Cerebellar nuclear complex (tissue), 1 donor: ENCODE measurements around the gene SRGAP1.

Source experiments
- DNase-seq, 2 experiments: peaks; one replicate each; lab custom pipeline; 2025; lab: John Stamatoyannopoulos, UW

Gene SRGAP1

DNA sequence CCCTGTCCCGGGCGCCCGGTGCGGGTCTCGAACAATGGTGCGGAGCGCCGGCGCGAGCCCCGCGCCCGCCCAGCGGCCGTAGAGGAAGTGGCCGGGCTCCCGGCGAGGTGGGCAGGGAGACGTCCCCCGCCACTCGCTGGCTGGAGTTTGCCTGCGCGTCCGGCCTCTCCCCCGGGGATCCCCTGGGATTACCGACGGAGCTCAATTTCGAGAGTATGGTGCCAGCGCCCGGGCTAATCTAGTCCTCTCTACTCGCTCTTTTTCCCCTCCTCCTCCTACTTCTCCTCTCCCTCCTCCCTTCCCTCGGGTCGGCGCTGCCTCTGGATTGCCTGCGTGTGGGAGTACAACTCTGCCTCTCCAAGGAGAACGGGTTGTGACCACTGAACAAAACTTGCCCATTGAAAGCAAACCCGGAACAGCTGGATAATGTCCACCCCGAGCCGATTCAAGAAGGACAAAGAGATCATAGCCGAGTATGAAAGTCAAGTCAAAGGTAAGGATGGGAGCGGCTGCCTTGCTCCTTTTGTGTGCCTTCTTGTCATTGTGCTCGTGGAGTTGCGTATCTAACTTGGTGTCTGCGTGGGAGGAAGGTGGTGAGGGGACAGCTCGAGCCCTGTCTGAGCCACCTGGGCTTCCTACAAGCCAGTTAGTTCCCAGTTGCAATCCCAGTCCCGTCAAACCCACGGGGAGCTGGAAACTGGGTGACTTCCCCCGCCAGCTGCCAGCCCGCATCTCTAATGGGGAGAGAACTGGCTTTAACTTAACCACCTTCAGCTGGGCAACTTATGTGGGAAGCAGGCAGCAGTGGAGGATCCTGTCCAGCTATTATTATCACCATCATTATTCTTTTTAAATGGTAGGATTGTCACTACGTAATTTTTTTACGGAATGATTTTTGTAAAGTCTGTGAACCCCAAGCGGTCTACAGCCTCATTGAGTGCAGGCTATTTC, at the start of gene SRGAP1:
TSS of gene SRGAP1 (plus strand) at position 310 of the 951 bp plus-strand sequence. CDS start at position 427, 117 bp downstream.
- no peak for DNase-seq

- no peak for DNase-seq
Measured at GRCh38 chr12:63795032-63795687, 49.3 kb upstream of the SRGAP1 start.

DNA sequence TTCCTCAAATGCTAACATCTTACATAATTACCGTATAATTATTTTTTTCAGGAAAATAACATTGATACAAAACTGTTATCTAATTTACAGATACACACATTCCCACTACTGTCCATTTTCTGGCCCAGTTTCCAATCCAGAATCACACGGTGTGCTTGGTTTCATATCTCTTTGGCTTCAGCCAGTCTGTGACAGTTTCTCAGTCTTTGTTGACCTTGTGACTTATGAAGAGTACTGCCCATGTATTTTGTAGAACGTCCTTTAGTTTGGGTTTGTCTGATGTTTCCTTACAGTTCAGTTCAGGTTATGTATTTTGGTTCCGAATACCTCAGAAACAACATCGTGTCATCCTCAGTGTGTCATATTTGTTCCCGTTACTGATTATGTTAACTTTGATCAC, 48.6 kb upstream of the SRGAP1 start:
- no peak for DNase-seq

DNA sequence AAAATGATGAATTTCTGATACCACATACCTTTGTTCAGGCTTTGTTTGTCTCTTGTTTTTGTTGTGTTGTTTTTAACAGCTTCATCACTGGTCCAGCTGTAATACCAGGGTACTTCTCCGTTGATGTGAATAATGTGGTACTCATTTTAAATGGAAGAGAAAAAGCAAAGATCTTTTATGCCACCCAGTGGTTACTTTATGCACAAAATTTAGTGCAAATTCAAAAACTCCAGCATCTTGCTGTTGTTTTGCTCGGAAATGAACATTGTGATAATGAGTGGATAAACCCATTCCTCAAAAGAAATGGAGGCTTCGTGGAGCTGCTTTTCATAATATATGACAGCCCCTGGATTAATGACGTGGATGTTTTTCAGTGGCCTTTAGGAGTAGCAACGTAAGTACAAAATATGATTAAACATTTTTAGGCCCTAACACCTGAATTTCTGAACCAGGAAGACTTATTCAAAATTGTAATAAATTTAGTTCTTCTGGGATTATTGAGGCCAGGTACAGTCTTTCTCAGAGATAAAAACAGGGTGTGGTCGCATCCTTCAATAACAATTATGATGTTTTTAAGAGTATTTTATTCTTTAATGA, 42.4 kb upstream of the SRGAP1 start:
- no peak for DNase-seq

DNA sequence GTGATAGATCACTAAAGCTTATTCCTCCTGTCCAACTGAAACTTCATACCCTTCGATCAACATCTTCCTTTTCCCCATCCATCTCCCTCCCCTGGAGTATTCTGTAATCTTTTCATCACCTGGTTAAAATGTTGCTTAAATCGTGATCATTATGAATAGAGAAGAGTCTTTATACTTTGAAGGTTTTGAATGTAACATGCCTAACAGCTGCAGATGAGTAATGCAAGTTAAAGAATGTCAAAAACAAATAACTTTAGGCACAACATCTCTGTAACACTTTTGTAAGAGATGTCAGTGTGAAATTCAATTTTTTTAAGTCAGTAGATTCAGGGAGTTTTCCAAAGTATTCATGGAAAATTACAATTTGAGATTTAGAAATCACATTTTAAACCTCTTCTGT, 39.8 kb upstream of the SRGAP1 start:
- no peak for DNase-seq

DNA sequence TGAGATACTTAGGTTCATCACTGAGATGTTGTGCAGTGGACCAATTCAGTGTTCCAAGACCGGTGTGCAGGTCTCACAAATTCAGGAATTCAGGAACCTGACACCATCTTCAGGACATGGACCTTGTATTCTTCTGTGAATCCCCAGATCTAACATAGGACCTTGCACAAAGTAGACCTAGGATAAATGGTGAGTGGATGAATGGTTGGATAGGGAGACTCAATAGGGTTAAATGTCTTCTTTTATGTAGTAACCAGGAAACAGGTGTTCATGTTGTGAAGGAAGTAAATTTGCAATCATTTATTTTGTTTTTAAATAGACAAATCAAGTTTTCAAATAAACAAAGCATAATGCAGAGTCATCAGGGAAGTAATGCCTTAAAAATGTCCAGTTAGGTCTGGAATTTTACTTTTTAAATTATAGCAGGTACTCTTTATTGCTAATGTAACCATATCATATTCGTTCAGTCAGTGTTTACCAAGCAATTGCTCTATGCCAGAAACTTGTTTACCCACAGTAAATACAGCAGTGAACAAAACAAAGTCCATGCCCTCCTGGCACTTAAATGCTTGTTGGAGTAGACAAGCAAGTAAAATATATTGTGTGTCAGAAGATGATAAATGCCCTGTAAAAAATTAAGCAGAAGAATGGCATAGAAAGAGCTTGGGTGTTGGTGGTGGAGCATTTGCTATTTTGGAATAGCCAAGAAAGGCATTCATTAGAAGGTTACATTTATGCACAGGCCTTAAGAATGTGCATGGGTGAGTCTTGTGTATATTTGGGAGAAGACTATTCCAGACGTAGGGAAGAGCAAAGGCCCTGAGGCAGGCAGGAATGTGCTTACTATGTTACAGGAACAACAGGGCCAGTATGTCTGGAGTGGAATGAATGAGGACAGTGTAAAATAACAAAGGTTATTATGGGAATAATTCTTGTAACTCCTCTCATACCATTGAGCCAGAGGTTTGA, 38.5 kb upstream of the SRGAP1 start:
- DNase-seq = no peak

GRCh38 chr12:63808631-63809030, 35.9 kb upstream of the SRGAP1 start:
- no peak for DNase-seq

DNA sequence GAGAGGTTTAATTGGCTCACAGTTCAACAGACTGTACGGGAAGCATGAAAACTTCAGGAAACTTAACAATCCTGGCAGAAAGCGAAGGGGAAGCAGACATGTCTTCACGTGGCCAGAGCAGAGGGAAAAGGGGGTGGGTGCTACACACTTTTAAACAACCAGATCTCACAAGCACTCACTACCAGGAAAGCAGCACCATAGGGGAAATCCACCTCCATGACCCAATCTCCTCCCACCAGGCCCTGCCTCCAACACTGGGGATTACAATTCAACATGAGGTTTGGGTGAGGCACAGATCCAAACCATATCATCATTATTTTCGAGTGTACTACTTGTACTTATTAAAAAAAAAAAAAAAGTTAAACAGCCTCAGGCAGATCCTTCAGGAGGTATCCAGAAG, 34.9 kb upstream of the SRGAP1 start:
- no peak for DNase-seq

GRCh38 chr12:63811334-63811733, 33.2 kb upstream of the SRGAP1 start:
- no peak for DNase-seq

DNA sequence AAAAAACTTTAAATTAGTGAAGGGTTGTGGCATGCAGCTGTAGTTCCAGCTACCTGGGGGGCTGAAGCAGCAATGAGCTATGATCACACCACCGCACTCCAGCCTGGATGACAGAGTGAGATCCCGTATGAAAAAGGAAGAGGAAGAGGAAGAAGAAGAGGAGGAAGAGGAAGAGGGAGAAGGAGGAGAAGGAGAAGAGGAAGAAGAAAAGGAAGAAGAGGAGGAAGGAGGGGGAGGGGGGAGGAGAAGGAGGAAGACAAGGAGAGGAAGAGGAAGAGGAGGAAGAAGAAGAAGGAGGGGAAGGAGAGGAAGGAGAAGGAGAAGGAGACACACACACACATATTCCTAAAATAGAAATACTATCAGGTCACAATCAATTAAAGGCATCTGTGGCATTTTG, 32.7 kb upstream of the SRGAP1 start:
- no peak for DNase-seq

- DNase-seq = no peak
Measured at GRCh38 chr12:63814146-63814772, 30.2 kb upstream of the SRGAP1 start.

GRCh38 chr12:63815482-63815852, 29.0 kb upstream of the SRGAP1 start:
- DNase-seq = no peak

- DNase-seq = no peak
Measured at GRCh38 chr12:63816031-63816430, 28.5 kb upstream of the SRGAP1 start.

- DNase-seq = no peak
Measured at GRCh38 chr12:63820427-63820826, 24.1 kb upstream of the SRGAP1 start.

GRCh38 chr12:63821781-63822251, 22.7 kb upstream of the SRGAP1 start:
- no peak for DNase-seq

DNA sequence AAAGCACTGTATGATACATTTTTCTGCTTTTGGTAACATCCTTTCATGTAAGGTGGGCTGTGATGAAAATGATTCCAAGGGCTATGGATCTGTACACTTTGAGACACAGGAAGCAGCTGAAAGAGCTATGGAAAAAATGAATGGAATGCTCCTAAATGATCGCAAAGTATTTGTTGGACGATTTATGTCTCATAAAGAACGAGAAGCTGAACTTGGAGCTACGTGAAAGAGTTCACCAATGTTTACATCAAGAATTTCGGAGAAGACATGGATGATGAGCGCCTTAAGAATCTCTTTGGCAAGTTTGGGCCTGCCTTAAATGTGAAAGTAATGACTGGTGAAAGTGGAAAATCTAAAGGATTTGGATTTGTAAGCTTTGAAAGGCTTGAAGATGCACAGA, 22.1 kb upstream of the SRGAP1 start:
- DNase-seq = no peak

DNA sequence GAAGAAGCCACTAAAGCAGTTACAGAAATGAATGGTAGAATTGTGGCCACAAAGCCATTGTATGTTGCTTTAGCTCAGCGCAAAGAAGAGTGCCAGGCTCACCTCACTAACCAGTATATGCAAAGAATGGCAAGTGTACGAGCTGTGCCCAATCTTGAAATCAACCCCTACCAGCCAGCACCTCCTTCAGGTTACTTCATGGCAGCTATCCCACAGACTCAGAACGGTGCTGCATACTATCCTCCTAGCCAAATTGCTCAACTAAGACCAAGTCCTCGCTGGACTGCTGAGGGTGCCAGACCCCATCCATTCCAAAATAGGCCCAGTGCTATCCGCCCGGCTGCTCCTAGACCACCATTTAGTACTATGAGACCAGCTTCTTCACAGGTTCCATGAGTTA, 21.5 kb upstream of the SRGAP1 start:
- no peak for DNase-seq

GRCh38 chr12:63826006-63826585, 18.4 kb upstream of the SRGAP1 start:
- peak in 1 of 2 experiments; percentile 9 for DNase-seq

DNA sequence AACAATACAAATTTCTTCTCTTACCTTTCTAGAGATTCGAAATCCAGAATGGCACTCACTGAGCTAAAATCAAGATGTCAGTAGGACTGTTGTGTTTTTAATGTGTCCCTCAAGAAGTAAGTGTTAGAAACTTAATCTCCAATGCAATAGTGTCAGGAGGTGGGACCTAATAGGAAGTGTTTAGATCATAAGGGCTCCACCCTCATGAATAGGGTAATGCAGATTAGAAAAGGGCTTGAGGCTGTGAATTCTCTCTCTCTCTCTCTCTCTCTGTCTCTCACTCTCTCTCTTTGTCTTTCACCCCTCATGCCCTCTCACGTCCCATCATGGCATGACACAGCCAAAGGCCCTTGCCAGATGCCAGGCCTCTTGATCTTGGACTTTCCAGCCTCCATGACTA, 15.6 kb upstream of the SRGAP1 start:
- no peak for DNase-seq

DNA sequence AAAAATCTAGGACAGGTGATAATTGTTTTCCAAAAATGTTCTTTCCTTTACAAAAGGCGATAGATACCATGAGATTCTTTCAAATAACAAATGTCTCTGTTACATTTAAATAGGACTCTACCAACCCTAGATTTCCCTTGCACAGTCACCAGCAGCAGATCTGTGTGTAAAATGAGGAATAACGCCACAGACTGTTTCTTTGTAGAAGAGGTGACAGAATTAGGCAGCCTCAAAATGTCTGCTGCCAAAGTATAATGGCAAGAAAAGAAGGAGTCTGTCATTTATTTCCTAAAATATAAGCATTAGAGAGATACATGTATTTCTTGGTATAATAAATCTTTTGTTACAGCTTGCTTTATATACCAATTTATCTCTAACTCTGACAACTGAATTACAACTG, 8.5 kb upstream of the SRGAP1 start:
- no peak for DNase-seq

DNA sequence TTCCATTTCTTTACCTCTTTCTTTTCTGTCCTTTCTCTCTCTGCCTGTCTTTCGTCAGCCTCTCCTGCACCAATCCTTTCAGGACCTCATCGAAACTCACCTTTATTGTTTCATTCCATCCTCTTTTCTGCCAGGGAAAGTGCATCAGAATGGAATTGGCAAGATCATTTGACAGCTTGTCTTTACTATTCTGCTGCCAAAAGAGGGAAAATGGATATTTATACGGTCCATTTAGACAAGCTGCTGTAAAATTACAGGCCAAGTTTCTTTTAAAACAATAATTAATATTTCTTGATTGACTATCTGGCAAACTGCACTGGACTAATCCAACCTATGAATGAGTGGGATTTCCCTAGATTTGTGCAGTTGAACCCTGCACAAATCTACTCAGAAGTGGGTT, 7.6 kb upstream of the SRGAP1 start:
- DNase-seq = no peak
